GM18502 (cell line): ENCODE results near the gene NPAS3.

Experiments
- ATAC-seq: cut with Tn5 transposase; IDR thresholded peaks from one replicate; pipeline ENCODE4 v1.9.1; 2021; ENCODE audit warnings: mild to moderate bottlenecking; ENCODE audit not compliant: unreplicated experiment, poor library complexity

NPAS3 gene

DNA sequence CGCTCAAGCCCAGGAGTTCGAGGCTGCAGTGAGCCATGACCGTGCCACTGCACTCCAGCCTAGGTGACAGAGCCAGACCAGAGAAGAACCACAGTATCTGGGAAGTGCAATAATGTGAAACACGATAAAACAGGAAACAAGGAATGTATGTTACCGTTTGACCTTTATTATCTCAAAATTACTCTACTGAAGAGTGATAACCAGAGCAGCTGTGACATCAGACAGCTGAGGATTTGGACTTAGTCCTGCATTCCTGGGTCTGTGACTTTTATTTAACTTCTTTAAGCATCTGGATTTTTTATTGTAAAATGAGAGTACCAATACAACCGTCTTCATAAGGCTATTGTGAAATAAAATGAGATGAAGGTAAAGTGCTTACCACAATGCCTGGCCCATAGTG is 806.5 kb downstream of the NPAS3 start:
- no peak for ATAC-seq

DNA sequence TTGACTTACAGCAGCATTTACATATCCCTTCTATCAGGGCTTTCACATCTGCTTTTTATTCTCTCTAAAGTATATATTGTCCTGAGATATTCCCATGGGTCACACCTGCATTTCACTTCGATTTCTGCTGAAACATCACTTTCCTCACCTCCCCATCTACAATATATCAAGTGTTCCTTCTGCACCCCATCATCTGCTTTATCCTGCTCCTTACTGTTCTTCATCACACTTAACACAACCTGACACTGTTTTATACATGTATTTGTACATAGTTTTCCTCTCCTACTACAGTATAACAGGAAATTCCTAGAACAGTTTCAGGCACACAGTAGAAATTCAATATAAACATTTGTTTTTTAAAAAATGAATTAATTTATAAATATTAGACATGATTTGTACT is 809.1 kb downstream of the NPAS3 start:
- no peak for ATAC-seq

DNA sequence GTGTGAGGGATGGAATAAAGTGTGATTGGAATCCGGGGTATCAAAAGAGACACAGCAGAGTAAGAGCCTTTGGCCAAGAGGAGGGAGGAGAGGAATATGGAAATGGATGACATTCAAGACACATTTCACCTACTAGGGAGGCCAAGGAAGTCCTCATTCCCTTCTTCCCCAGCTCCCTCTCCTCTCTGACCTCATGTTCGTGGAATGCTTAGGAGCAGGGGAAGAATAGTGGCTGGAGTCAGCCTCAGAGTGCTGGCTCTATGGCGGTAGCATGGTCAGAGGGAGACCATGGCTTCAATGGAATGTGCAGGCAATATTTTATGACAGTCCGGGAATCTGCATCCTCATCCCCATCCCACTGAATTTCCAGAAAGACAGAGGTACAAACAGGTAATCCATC is 815.6 kb downstream of the NPAS3 start:
- ATAC-seq, result no peak

- no peak for ATAC-seq
Observed at GRCh38 chr14:33755358-33755757, 816.7 kb downstream of the NPAS3 start.

GRCh38 chr14:33756833-33757232 is 818.2 kb downstream of the NPAS3 start:
- ATAC-seq, result no peak

DNA sequence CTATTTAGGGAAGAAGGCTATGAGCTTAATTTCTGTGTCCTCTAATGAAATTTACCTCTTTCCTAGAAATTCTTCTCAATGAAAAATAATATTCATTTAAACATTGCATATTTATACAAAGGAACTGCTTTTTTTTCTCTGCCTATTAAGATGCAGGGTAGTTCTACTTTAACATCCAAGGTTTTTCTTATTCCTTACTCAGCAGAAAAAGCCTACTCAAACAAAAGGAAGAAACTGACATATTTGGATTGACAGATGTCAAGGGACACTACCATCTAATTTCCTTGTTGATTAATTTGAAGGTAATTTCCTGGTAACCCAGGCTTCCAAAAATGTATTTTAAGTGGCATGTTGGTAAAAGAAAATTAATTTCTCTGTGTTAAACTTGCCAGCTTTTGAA is 819.9 kb downstream of the NPAS3 start:
- no peak for ATAC-seq

DNA sequence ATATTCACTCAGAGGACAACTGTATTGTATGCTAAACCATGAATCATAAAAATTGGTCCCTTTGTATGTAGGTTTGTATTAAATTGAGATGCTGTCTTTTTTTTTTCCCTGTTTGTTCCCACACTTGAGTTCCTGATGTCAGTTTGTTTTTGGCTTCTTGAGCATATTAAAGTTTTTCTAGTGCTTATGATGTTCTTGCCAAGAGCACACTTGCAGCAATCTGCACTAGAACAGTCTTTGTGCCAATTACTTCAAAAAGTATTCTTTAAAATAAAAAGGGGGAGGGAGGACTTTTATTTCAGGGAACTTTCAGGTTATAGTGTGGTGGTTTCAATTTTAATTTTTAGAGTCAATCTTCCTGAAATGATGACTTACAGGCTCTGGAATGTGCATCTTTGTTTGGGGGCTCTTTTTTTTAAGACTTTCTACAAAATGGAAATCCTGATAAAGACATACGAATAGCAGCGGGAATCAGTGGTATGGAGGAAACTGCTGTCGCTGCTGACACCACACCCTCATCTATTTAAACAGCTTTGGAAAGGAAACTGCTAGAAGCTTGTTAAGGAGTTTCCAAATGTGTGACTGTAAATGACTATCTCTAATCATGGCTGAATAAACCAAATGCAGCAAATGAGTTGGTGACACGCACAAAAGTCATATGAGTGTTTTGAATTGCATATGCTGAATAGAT is 823.6 kb downstream of the NPAS3 start:
- ATAC-seq, result no peak

- ATAC-seq, result no peak
Observed at GRCh38 chr14:33764876-33765650, 826.4 kb downstream of the NPAS3 start.

DNA sequence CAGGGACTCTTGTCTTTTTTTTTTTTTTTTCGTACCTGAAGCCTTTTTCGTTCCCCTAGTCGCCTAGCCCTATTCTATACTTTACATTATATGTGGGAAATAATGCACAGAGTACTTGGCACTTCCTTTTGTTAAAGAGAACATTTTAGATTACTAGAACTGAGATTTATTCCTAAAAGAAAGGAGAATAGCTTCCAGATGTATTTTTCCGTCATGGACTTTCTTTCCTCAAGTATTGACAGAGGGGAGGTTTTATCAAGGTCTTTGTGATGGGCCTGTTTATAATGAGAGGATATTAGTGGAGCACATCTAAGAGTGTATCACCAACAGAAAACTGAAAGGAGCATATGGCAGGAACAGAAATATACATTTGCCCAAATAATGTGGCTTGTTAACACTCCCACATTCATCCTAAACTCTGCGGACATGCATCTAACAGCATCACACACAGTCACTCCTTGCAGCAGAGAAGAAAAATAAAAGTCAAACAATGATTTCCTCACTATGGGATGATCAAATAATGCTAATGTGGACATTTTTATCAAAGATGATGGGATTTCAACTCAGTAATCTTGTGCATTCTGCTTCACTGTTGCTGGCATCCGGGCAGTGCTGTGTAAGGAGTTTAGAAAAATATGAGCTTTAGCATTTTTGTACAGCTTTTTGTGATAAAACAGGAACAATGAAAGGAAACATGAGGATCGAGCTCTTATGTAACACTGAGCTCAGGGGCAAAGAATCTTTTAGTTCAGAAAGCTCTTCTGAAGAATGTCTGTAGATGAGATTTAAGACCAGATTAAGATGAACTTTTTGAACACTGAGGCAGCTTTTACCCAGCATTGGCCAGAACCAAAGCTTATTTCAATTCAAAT is 829.1 kb downstream of the NPAS3 start:
- ATAC-seq, result no peak

- no peak for ATAC-seq
Observed at GRCh38 chr14:33768458-33768830, 829.8 kb downstream of the NPAS3 start.

DNA sequence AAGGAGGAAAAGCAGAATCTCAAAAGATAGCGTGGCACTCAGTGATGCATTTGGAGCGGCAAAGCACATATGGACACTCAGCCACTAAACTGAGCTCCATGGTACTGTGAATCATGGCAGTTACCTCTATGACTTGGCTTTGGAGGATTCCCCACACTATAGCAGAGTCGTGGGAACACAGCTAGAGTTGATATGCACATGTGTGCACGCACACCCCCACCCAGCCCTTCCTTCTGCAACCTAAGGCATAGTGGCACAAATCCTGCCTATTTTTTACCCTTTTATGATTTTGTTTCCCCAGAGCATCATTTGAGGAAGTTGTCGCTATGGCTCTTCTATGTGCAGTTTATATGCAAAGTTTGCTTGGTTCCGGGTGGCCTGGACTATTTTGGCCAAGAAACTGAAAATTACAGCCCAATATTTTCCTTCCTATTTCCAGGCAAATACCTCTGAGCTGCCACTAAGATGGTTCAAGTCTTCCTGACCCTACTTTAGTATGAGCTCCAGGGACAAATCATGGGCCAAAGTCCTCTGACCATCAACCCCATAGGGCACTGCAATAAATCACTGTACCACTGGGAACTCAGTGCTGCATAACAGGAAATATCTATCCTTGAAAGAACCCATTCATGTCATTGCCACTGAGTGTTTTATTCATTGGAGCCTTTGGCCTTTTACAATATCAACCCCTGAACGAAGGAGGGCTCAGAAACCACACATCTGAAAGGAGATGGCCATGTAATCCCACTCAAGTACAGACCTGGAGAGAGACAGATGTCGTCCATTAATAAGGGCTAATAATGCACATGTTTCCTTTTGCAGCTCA is 834.7 kb downstream of the NPAS3 start:
- ATAC-seq, result no peak

GRCh38 chr14:33774161-33774560 is 835.5 kb downstream of the NPAS3 start:
- no peak for ATAC-seq

- no peak for ATAC-seq
Observed at GRCh38 chr14:33774723-33775470, 836.2 kb downstream of the NPAS3 start.

GRCh38 chr14:33776871-33777270 is 838.2 kb downstream of the NPAS3 start:
- ATAC-seq, result no peak

DNA sequence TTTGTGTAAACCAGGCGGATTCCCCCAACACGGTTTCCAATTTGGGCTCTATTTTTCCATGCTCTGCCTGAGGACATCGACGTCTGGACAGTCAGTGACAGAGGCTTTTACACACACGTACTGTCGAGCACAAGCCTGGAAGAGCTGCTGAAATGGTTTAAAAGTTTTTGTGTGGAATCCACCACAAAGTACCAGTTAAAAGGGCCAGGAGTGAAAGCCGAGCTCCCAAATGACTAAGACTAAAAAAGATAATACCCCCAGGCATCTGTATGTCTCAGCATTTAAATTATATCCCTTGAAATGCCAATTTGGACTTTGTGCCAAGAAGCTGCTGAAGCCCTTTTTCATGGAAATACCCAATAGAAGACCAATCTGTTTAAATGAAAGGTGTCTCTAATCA is 839.0 kb downstream of the NPAS3 start:
- no peak for ATAC-seq

GRCh38 chr14:33780035-33780434 is 841.4 kb downstream of the NPAS3 start:
- ATAC-seq, result no peak

GRCh38 chr14:33781236-33781635 is 842.6 kb downstream of the NPAS3 start:
- ATAC-seq, result no peak

GRCh38 chr14:33782923-33783322 is 844.2 kb downstream of the NPAS3 start:
- no peak for ATAC-seq

GRCh38 chr14:33786091-33786825 is 847.6 kb downstream of the NPAS3 start:
- no peak for ATAC-seq
